ENCODE measurements around the gene PGAM2. TPM values are rescaled to one million over a fixed set of nuclear protein-coding genes. Genes with fewer than 3 reads are reported as not detected.
"Not testable (repeated sequence)": the region's sequence is repeated elsewhere in the genome, so short reads cannot be mapped to it uniquely, and the experiment has no call there.

PGAM2 gene
- polyA plus RNA-seq, 1 experiment = 0.16 TPM

- Histone ChIP-seq H3K36me3 (ENCODE audit: control insufficient read depth, insufficient read depth, low read length) (no peaks in the 10 kb centered on the region; the same call in 1 of the 2 replicates), H3K27me3 (ENCODE audit: control insufficient read depth, insufficient read depth, low read length) (no peaks in the 10 kb centered on the region), H3K4me3 (ENCODE audit: low read depth, low read length) (no peak overlapping the region)
- no peak for DNase-seq (ENCODE audit: low read depth)
- CTCF ChIA-PET = no interaction called here
- POLR2A ChIA-PET = no interaction called here
- no peak for TF ChIP-seq CTCF (IDR thresholded peaks at IDR 0.05; ENCODE audit: insufficient read depth, low read depth, low read length)
Measured at GRCh38 chr7:44042221-44042620, 23.1 kb downstream of the PGAM2 start.

GRCh38 chr7:44040493-44040891 is 24.9 kb downstream of the PGAM2 start:
- CTCF ChIA-PET; POLR2A ChIA-PET; H3K27me3 ChIP-seq (ENCODE audit: control insufficient read depth, insufficient read depth, low read length); DNase-seq (ENCODE audit: low read depth); H3K36me3 ChIP-seq (ENCODE audit: control insufficient read depth, insufficient read depth, low read length): not testable (repeated sequence)
- H3K4me3 ChIP-seq (ENCODE audit: low read depth, low read length) = peak overlapping the region; percentile 7

GRCh38 chr7:44039800-44040492 is 25.4 kb downstream of the PGAM2 start:
- CTCF ChIA-PET; H3K36me3 ChIP-seq (ENCODE audit: control insufficient read depth, insufficient read depth, low read length); DNase-seq (ENCODE audit: low read depth); POLR2A ChIA-PET; H3K27me3 ChIP-seq (ENCODE audit: control insufficient read depth, insufficient read depth, low read length): not testable (repeated sequence)
- peak overlapping the region; percentile 7 for H3K4me3 ChIP-seq (ENCODE audit: low read depth, low read length)

GRCh38 chr7:44038961-44039558 is 26.3 kb downstream of the PGAM2 start:
- peak overlapping the region; percentile 21 for H3K4me3 ChIP-seq (ENCODE audit: low read depth, low read length)
- POLR2A ChIA-PET = interaction anchor here (0.6 kb wide), 1 partner anchor 451 kb away, joined by 4 read pairs; no protein-coding TSS in a partner anchor
- not testable (repeated sequence) for H3K27me3 ChIP-seq (ENCODE audit: control insufficient read depth, insufficient read depth, low read length); DNase-seq (ENCODE audit: low read depth); H3K36me3 ChIP-seq (ENCODE audit: control insufficient read depth, insufficient read depth, low read length)
- CTCF ChIA-PET = interaction anchor here (0.6 kb wide), 1 partner anchor 36 kb away, joined by 3 read pairs; no protein-coding TSS in a partner anchor

GRCh38 chr7:44038553-44038952 is 26.8 kb downstream of the PGAM2 start:
- CTCF ChIA-PET = interaction anchor here (0.6 kb wide), 1 partner anchor 37 kb away, joined by 3 read pairs; no protein-coding TSS in a partner anchor
- H3K36me3 ChIP-seq (ENCODE audit: control insufficient read depth, insufficient read depth, low read length); DNase-seq (ENCODE audit: low read depth); H3K27me3 ChIP-seq (ENCODE audit: control insufficient read depth, insufficient read depth, low read length); H3K4me3 ChIP-seq (ENCODE audit: low read depth, low read length); POLR2A ChIA-PET: not testable (repeated sequence)

GRCh38 chr7:44037951-44038350 is 27.4 kb downstream of the PGAM2 start:
- CTCF ChIA-PET; H3K36me3 ChIP-seq (ENCODE audit: control insufficient read depth, insufficient read depth, low read length); H3K4me3 ChIP-seq (ENCODE audit: low read depth, low read length); H3K27me3 ChIP-seq (ENCODE audit: control insufficient read depth, insufficient read depth, low read length); DNase-seq (ENCODE audit: low read depth); POLR2A ChIA-PET: not testable (repeated sequence)

GRCh38 chr7:44036364-44036763 is 29.0 kb downstream of the PGAM2 start:
- DNase-seq (ENCODE audit: low read depth); H3K4me3 ChIP-seq (ENCODE audit: low read depth, low read length): not testable (repeated sequence)

GRCh38 chr7:44033971-44034844 is 31.2 kb downstream of the PGAM2 start:
- H3K36me3 ChIP-seq (ENCODE audit: control insufficient read depth, insufficient read depth, low read length); CTCF ChIA-PET; H3K27me3 ChIP-seq (ENCODE audit: control insufficient read depth, insufficient read depth, low read length); POLR2A ChIA-PET; H3K4me3 ChIP-seq (ENCODE audit: low read depth, low read length); DNase-seq (ENCODE audit: low read depth): not testable (repeated sequence)

More at GRCh38 chr7:44036364-44036763, 29.0 kb downstream of the PGAM2 start:
- H3K27me3 ChIP-seq (ENCODE audit: control insufficient read depth, insufficient read depth, low read length); H3K36me3 ChIP-seq (ENCODE audit: control insufficient read depth, insufficient read depth, low read length); POLR2A ChIA-PET; CTCF ChIA-PET: not testable (repeated sequence)

GRCh38 chr7:44032031-44032430 is 33.3 kb downstream of the PGAM2 start:
- DNase-seq (ENCODE audit: low read depth); H3K36me3 ChIP-seq (ENCODE audit: control insufficient read depth, insufficient read depth, low read length); CTCF ChIA-PET; H3K4me3 ChIP-seq (ENCODE audit: low read depth, low read length); POLR2A ChIA-PET; H3K27me3 ChIP-seq (ENCODE audit: control insufficient read depth, insufficient read depth, low read length): not testable (repeated sequence)

- H3K4me3 ChIP-seq (ENCODE audit: low read depth, low read length); CTCF ChIA-PET; H3K27me3 ChIP-seq (ENCODE audit: control insufficient read depth, insufficient read depth, low read length); POLR2A ChIA-PET; H3K36me3 ChIP-seq (ENCODE audit: control insufficient read depth, insufficient read depth, low read length); DNase-seq (ENCODE audit: low read depth): not testable (repeated sequence)
Measured at GRCh38 chr7:44031319-44031718, 34.0 kb downstream of the PGAM2 start.

GRCh38 chr7:44030029-44030428 is 35.3 kb downstream of the PGAM2 start:
- H3K36me3 ChIP-seq (ENCODE audit: control insufficient read depth, insufficient read depth, low read length); CTCF ChIA-PET; H3K4me3 ChIP-seq (ENCODE audit: low read depth, low read length); H3K27me3 ChIP-seq (ENCODE audit: control insufficient read depth, insufficient read depth, low read length); POLR2A ChIA-PET; DNase-seq (ENCODE audit: low read depth): not testable (repeated sequence)

- CTCF ChIA-PET = not testable (repeated sequence)
Measured at GRCh38 chr7:44029433-44029832, 35.9 kb downstream of the PGAM2 start.

More at GRCh38 chr7:44029433-44029832, 35.9 kb downstream of the PGAM2 start:
- H3K27me3 ChIP-seq (ENCODE audit: control insufficient read depth, insufficient read depth, low read length); POLR2A ChIA-PET; H3K4me3 ChIP-seq (ENCODE audit: low read depth, low read length); DNase-seq (ENCODE audit: low read depth); H3K36me3 ChIP-seq (ENCODE audit: control insufficient read depth, insufficient read depth, low read length): not testable (repeated sequence)
